Activated CD8-positive, alpha-beta memory T cell treated with anti-CD3 and anti-CD28 coated beads, Interleukin-2, amount 50 U/mL, for 24 hours (primary cell): ENCODE measurements around the gene SPATA2L.

Experiments used
- DNase-seq: peaks from one replicate; pipeline ENCODE4 v3.0.0-alpha.2; 2020; ENCODE audit errors: extremely low read depth

Gene SPATA2L, protein sequence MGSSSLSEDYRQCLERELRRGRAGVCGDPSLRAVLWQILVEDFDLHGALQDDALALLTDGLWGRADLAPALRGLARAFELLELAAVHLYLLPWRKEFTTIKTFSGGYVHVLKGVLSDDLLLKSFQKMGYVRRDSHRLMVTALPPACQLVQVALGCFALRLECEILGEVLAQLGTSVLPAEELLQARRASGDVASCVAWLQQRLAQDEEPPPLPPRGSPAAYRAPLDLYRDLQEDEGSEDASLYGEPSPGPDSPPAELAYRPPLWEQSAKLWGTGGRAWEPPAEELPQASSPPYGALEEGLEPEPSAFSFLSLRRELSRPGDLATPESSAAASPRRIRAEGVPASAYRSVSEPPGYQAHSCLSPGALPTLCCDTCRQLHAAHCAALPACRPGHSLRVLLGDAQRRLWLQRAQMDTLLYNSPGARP

GRCh38 chr16:89701425-89702406, at the start of gene SPATA2L:
SPATA2L (minus strand) TSS chr16:89701705; CDS start chr16:89701232, 473 bp downstream.
- peak; percentile 92 for DNase-seq

DNA sequence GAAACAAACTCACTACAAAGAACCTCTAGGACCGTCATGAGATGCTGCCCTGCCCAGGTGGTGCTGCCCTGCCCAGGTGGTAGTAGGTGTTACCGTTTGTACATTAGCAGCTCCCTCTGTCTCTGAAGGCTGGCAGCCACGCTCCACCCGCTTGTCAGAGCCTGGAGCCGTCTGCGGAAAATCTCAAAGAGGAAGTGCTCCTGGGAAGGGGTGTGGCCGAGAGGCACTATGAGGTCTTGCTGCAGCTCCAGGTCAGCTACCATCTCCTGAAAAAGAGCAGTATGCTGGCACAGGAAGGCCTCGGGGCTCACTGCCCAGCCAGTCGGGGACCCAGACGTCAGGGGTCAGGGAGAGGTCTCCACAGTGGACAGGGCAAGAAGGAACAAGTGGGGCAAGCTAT, 48.1 kb upstream of the SPATA2L start:
- no peak for DNase-seq

GRCh38 chr16:89748921-89749320, 47.4 kb upstream of the SPATA2L start:
- DNase-seq, result no peak

DNA sequence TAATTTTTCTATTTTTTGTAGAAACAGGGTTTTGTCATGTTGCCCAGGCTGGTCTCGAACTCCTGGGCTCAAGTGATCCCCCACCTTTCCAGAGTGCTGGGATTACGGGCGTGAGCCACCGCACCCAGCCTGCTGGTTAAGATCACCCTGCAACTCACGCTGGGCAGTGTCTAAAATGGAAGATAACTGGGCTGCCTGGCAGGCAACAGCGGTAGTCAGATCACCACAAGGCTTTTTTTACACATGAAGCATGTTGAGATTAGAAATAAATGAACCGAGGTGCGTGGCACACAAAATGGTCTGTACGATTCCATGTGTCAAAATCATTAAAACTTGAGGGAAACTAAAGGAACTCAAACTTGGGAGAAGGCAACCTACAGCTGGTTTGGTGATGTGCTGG, 46.6 kb upstream of the SPATA2L start:
- no peak for DNase-seq

DNA sequence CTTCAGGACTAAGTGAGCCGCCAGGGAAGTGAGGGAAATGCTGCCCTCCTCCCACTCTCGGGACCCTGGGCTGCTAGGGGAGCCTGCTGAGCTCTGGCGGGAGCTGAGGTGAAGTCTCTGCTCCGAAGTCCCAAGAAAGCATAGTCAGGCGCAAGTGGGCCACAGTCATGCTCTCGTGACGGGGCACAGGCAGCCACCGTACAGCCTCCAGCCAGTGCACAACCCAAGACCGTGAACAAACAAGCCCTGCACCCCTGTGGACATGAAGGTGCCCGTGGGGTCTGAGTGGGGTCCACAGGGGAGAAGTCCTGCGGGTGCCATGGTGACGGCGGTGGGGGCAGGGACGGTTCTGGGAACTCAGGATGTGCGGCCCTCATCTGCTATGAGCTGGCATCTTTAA, 44.5 kb upstream of the SPATA2L start:
- no peak for DNase-seq

- no peak for DNase-seq
Measured at GRCh38 chr16:89744813-89745212, 43.3 kb upstream of the SPATA2L start.

DNA sequence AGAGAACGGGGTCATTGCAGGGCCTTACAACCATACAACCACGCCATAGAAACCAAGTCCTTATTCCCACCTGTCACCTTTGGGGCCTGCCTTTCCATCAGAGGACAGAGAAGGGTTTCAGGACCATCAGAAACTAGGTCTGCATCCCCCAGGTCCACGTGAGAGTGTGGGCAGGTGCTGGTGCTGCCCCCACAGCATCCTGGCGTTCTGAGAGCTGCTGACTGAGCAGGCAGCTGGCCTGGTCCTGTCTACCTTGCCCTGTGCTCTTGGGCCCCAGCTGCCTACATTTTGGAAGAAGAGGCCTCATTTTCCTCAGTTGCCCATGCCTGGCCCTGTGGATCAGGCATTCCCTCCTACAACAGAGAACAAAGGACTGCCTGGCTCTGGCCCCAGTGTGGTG, 41.4 kb upstream of the SPATA2L start:
- DNase-seq, result no peak

- DNase-seq, result no peak
Measured at GRCh38 chr16:89741342-89742014, 40.0 kb upstream of the SPATA2L start.

GRCh38 chr16:89739383-89739782, 37.9 kb upstream of the SPATA2L start:
- DNase-seq, result no peak

DNA sequence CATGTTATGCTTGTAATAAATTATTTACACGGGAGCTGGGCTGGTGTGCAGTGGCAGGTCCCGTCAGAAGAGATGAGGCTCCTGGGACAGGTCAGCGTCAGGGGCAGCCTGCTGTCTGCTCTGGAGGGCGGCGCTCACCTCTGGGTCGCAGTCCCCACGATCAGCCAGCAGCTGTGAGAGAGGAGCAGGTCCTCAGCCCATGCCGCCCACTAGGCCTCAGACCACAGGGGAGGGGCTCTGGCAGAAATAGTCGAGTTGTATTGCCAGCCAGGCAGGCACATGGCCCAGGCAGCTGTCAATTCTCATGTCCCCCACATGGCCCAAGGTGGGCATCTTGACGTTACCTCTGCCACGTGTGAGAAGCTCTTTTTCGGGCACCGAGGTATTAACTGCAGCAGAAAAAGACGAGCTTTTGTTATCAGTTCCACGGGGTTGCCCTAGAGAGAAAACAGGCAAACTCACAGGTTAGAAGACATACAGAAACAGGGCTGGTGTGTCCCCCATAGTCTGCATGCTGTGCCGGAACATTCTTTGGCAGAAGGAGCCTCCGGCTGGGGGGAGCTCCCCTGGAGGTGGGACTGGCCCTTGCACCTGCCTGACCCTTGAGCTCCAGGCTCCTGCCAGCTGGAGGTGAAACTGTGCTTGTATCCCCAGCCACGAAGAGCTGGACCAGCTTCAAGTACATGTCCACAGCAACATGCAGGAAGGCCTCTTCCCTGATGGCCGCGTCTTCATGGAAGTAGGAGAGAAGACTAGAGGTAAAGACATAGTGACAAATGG, 37.2 kb upstream of the SPATA2L start:
- no peak for DNase-seq

DNA sequence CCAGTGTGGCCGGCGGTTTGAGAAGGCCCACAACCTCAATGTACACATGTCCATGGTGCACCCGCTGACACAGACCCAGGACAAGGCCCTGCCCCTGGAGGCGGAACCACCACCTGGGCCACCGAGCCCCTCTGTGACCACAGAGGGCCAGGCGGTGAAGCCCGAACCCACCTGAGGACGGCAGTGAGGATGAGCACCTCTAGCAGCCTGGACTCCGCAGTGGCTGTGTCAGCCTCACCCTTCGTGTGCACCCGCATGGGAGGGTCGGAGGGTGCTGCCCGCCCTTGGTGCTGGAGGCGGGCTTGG, 36.5 kb upstream of the SPATA2L start:
- DNase-seq, result no peak

- no peak for DNase-seq
Measured at GRCh38 chr16:89737341-89738071, 36.0 kb upstream of the SPATA2L start.

- DNase-seq, result no peak
Measured at GRCh38 chr16:89736554-89736953, 35.0 kb upstream of the SPATA2L start.

- no peak for DNase-seq
Measured at GRCh38 chr16:89733792-89734191, 32.3 kb upstream of the SPATA2L start.

DNA sequence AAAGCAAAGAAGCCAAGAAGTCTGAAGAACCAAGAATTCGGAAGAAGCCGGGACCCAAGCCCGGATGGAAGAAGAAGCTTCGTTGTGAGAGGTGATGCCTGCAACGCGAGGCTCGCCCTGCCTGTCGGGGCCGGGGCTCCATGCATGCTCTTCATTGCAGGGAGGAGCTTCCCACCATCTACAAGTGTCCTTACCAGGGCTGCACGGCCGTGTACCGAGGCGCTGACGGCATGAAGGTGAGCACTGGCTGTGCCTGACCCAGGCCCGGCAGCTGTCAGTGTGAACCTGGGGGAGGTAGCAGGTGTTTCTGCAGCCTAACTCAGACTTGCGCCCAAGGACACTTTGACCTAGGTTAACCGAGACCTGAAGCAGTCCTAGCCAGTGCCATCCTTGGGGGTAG, 31.8 kb upstream of the SPATA2L start:
- DNase-seq, result no peak

GRCh38 chr16:89732918-89733242, 31.4 kb upstream of the SPATA2L start:
- DNase-seq, result no peak

DNA sequence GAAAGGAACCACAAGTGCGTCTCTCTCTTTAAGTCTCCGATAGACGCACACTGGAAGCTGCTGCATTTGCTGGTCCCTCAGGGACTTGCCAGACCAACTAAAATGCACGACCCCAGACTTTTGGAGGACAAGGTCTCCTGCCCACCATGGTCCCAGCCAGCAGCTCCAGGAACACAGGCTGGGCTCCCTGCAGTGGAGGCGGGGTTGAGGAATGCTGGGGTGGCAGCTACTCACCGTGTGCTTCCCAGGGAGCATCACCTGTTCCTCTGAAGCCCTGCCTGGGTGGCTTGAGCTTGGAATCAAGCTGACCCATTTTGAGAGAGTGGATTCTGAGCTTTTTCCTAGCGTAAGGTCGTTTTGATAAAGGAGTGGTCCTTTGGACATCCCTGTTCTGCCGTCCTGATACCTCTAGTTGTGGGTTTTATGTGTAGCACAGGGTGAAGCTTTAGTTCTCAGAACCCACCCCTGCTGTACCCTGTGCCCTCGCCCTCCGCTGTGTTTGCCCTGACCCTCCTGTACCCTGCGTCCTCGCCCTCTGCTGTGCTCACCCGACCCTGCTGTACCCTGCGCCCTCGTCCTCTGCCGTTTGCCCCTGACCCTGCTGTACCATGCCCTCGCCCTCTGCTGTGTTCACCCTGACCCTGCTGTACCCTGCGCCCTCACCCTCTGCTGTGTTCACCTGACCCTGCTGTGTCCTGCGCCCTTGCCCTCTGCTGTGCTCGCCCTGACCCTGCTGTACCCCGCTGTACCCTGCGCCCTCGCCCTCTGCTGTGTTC, 30.8 kb upstream of the SPATA2L start:
- DNase-seq, result no peak

- DNase-seq, result no peak
Measured at GRCh38 chr16:89730610-89731234, 29.2 kb upstream of the SPATA2L start.

DNA sequence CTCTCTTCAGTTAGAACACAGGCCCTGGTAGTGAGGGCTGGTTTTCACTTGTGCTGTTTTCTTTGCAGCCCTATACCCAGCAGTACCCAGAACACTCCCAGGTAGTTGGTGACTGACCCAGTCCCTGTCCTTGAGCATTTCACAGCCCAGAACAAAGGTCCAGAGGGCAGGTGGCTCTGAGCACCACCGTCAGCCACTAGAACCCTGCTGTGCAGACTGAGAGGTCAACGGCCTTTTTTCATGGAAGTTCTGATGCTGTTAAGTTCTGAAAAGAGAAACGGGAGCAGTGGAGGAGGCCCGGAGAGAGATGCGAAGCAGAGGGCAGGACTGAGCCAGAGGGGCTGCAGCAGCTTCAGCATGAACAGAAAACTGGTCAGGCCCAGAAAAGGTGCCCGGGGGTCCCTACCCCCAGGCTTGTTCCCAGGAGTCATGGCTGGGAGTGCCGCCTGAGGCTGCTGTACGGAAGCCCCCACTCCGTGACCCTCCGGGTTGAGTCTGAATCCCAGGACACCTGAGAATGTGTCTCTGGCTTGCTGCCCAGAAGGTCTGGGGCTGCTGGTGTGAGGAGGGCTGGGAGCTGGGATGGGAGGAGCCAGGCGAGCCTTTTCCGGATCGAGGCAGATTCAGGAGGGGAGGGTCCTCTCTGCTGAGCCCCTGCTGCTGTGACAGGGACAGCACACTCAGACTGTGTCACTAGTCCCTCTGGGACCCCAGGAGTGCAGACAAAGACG, 28.5 kb upstream of the SPATA2L start:
- DNase-seq, result no peak
